Keratinocyte (primary cell): ENCODE data around the gene DYNC1I2. TPM values are rescaled to one million over a fixed set of nuclear protein-coding genes. Genes with fewer than 3 reads are reported as not detected.

ENCODE experiments used
- DNase-seq: peaks from one replicate; pipeline ENCODE4 v3.0.0-alpha.2; 2011; ENCODE audit warnings: low read depth, missing footprints, low spot score
- FAIRE-seq: peaks from 2 replicates; lab custom pipeline; 2011; peaks lifted over from hg19 to GRCh38; lab: Jason Lieb, UNC
- H2AFZ ChIP-seq: 2 replicates; pipeline ENCODE4 v1.6.0; 2012; ENCODE audit warnings: low read length, control low read depth, inconsistent platforms; ENCODE audit not compliant: control insufficient read depth
- H3K27ac ChIP-seq: 2 replicates; pipeline ENCODE4 v1.5.1; 2011; ENCODE audit warnings: low read length; ENCODE audit not compliant: control insufficient read depth, insufficient read depth
- H3K27me3 ChIP-seq: 3 replicates; pipeline ENCODE4 v1.6.0; 2011; ENCODE audit warnings: low read length; ENCODE audit not compliant: control insufficient read depth, insufficient read depth; ENCODE audit errors: extremely low read depth
- H3K36me3 ChIP-seq, 2 experiments: 2 replicates in 1 of 2; 3 replicates in 1 of 2; pipeline ENCODE4 v1.5.1; 2011; ENCODE audit warnings: low read length in 2 of 2, mild to moderate bottlenecking in 1 of 2; ENCODE audit not compliant: control insufficient read depth in 2 of 2, insufficient read depth in 2 of 2; ENCODE audit errors: extremely low read depth in 1 of 2
- H3K4me1 ChIP-seq: 3 replicates; pipeline ENCODE4 v1.5.1; 2011; ENCODE audit warnings: low read length; ENCODE audit not compliant: control insufficient read depth, insufficient read depth; ENCODE audit errors: extremely low read depth
- H3K4me2 ChIP-seq: 3 replicates; pipeline ENCODE4 v1.6.0; 2011; ENCODE audit warnings: low read depth, low read length; ENCODE audit not compliant: control insufficient read depth, insufficient read depth; ENCODE audit errors: extremely low read depth
- H3K4me3 ChIP-seq, 3 experiments: fragments of 200-600 bp in 1 of 3; sonication (generic) in 1 of 3; 2 replicates in 2 of 3; 3 replicates in 1 of 3; pipeline ENCODE4 v1.5.1; 2011 to 2016; ENCODE audit warnings: low read length in 3 of 3, mild to moderate bottlenecking in 3 of 3, control low read depth in 2 of 3, inconsistent platforms in 1 of 3, low read depth in 1 of 3, mixed read lengths in 1 of 3, mixed run types in 1 of 3, moderate library complexity in 1 of 3; ENCODE audit not compliant: control insufficient read depth in 2 of 3, insufficient read depth in 2 of 3; ENCODE audit errors: extremely low read depth in 1 of 3
- H3K79me2 ChIP-seq: 2 replicates; pipeline ENCODE4 v1.6.0; 2012; ENCODE audit warnings: low read length; ENCODE audit not compliant: control insufficient read depth, insufficient read depth
- H3K9ac ChIP-seq: 3 replicates; pipeline ENCODE4 v1.6.0; 2011; ENCODE audit warnings: low read length; ENCODE audit not compliant: control insufficient read depth, insufficient read depth; ENCODE audit errors: extremely low read depth
- H3K9me1 ChIP-seq: 3 replicates; pipeline ENCODE4 v1.6.0; 2011; ENCODE audit warnings: low read length; ENCODE audit not compliant: control insufficient read depth, insufficient read depth; ENCODE audit errors: extremely low read depth
- H3K9me3 ChIP-seq: 2 replicates; pipeline ENCODE4 v1.5.1; 2012; ENCODE audit warnings: low read depth, low read length; ENCODE audit not compliant: control insufficient read depth
- H4K20me1 ChIP-seq: 3 replicates; pipeline ENCODE4 v1.6.0; 2011; ENCODE audit warnings: low read length; ENCODE audit not compliant: control insufficient read depth, insufficient read depth; ENCODE audit errors: extremely low read depth
- CTCF ChIP-seq, 3 experiments: IDR thresholded peaks in 1 of 3; conservative IDR thresholded peaks in 1 of 3; optimal IDR thresholded peaks in 1 of 3; 2 replicates in 2 of 3; 3 replicates in 1 of 3; pipeline versions ENCODE3 to v1.5.1; 2011; ENCODE audit warnings: low read length in 3 of 3, mild to moderate bottlenecking in 3 of 3, moderate library complexity in 2 of 3, control low read depth in 1 of 3, inconsistent platforms in 1 of 3; ENCODE audit not compliant: insufficient read depth in 2 of 3; ENCODE audit errors: extremely low read depth in 1 of 3
- EZH2 ChIP-seq: IDR thresholded peaks from one replicate; pipeline ENCODE4 v1.6.1; 2012; ENCODE audit warnings: inconsistent platforms, mild to moderate bottlenecking, low read length, moderate library complexity
- dilution Hi-C: fragments of 300-500 bp; cut with MboI; formaldehyde crosslinking; loops from one replicate; pipeline ENCODE4 v1.7.0; 2020; ENCODE audit warnings: low sequenced_read_pairs; ENCODE audit not compliant: extremely low pct_ligation_motif_present
- polyA plus RNA-seq, 5 experiments: library from polyadenylated mRNA; depleted of rRNA in 3 of 5; stranded (reverse) in 3 of 5; stranded (forward) in 1 of 5; unstranded in 1 of 5; fragments of >200 nt; gene quantifications; 1 replicate in 1 of 5; 2 replicates in 3 of 5; 3 replicates in 1 of 5; pipeline versions ENCODE4 v1.2.1 to v1.2.3, GENCODE V29; 2011 to 2012; ENCODE audit warnings: missing spikeins in 2 of 5, low read depth in 1 of 5, low replicate concordance in 1 of 5

DYNC1I2 gene
- polyA plus RNA-seq, 1 donor (not counting 4 experiments of a cell fraction or from before 2014, with no cell fraction given): 237 TPM

- FAIRE-seq: no peak
- H3K27ac ChIP-seq: no peak overlapping the region
- no peak for DNase-seq
Observed at GRCh38 chr2:171709011-171709685, 21.9 kb downstream of the DYNC1I2 start.

DNA sequence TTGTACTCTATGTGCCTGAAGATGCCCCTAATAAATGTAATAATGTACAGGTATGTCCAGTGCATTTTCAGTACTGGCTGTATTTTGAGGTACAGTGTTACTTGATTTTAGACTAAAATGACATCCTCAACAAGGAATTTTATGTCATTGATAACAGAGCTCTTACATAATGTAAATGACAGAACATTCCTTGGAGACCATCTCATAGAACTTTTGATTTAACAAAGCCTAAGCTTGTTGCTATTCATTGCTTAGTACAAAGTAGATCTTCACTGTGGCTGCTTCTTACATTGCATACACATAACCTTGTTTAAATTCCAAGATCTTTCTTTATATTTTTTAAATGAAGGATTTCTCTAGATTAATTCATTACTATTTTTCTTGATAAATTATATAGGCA is 24.1 kb downstream of the DYNC1I2 start:
- peaks cover 32% of the 10 kb centered on the region for H3K79me2 ChIP-seq
- FAIRE-seq: no peak
- no peak overlapping the region for H3K27ac ChIP-seq
- no peak overlapping the region for H3K4me3 ChIP-seq
- H3K9me1 ChIP-seq: no peaks in the 10 kb centered on the region
- TF ChIP-seq CTCF (optimal IDR thresholded peaks at IDR 0.05 in 1 of 3, IDR thresholded peaks at IDR 0.05 in 1 of 3, conservative IDR thresholded peaks at IDR 0.05 in 1 of 3; ENCODE audit: extremely low read depth in 1 of 3, insufficient read depth in 2 of 3, low read length in 3 of 3) (no peak), EZH2 (no peak)
- dilution Hi-C loops: no loop called here
- H3K4me2 ChIP-seq: no peak overlapping the region
- H3K27me3 ChIP-seq: no peaks in the 10 kb centered on the region
- no peak overlapping the region for H3K9ac ChIP-seq
- DNase-seq: no peak
- H3K9me3 ChIP-seq: no peaks in the 10 kb centered on the region
- peaks cover 29% of the 10 kb centered on the region for H3K4me1 ChIP-seq
- H3K36me3 ChIP-seq: peaks cover 2 to 3% of the 10 kb centered on the region in 2 experiments
- no peaks in the 10 kb centered on the region for H4K20me1 ChIP-seq
- no peak overlapping the region for H2AFZ ChIP-seq

More at GRCh38 chr2:171709011-171709685, 21.9 kb downstream of the DYNC1I2 start:
- no peaks in the 10 kb centered on the region for H4K20me1 ChIP-seq
- no peaks in the 10 kb centered on the region for H3K9me3 ChIP-seq
- no peaks in the 10 kb centered on the region for H3K9me1 ChIP-seq
- H2AFZ ChIP-seq: no peak overlapping the region
- peaks cover 2 to 3% of the 10 kb centered on the region in 2 experiments for H3K36me3 ChIP-seq
- dilution Hi-C loops: no loop called here
- no peak overlapping the region for H3K4me3 ChIP-seq
- peaks cover 44% of the 10 kb centered on the region for H3K79me2 ChIP-seq
- H3K9ac ChIP-seq: no peak overlapping the region
- H3K27me3 ChIP-seq: no peaks in the 10 kb centered on the region
- no peak for TF ChIP-seq EZH2
- no peak for TF ChIP-seq CTCF (optimal IDR thresholded peaks at IDR 0.05 in 1 of 3, IDR thresholded peaks at IDR 0.05 in 1 of 3, conservative IDR thresholded peaks at IDR 0.05 in 1 of 3; ENCODE audit: extremely low read depth in 1 of 3, insufficient read depth in 2 of 3, low read length in 3 of 3)
- no peak overlapping the region for H3K4me2 ChIP-seq
- H3K4me1 ChIP-seq: peaks cover 29% of the 10 kb centered on the region
